Esophagus squamous epithelium (tissue), 4 donors: ENCODE results near the gene PBOV1.

Experiments
- CTCF ChIP-seq, 6 experiments: fragments of 450-650 bp in 4 of 6; fragments of 200-600 bp in 2 of 6; sonication (generic) in 2 of 6; IDR thresholded peaks; one replicate each; pipeline ENCODE4 v1.5.1; 2016 to 2019; ENCODE audit warnings: antibody characterized with exemption in 6 of 6, mild to moderate bottlenecking in 4 of 6, moderate library complexity in 4 of 6
- POLR2A ChIP-seq, 4 donors: fragments of 450-650 bp; IDR thresholded peaks; one replicate each; pipeline ENCODE4 v1.6.1; 2017; ENCODE audit warnings: antibody characterized with exemption in 4 of 4, mild to moderate bottlenecking in 4 of 4, moderate library complexity in 3 of 4

- TF ChIP-seq CTCF (IDR thresholded peaks at IDR 0.05): no peak
- TF ChIP-seq POLR2A (IDR thresholded peaks at IDR 0.05): no peak
Observed at GRCh38 chr6:138264372-138264880, 46.1 kb upstream of the PBOV1 start.
